ENCODE results near the gene BRD7. TPM values are rescaled to one million over a fixed set of nuclear protein-coding genes. Genes with fewer than 3 reads are reported as not detected.

BRD7 gene
- total RNA-seq, 1 experiment from 2014 or later: 122 TPM

DNA sequence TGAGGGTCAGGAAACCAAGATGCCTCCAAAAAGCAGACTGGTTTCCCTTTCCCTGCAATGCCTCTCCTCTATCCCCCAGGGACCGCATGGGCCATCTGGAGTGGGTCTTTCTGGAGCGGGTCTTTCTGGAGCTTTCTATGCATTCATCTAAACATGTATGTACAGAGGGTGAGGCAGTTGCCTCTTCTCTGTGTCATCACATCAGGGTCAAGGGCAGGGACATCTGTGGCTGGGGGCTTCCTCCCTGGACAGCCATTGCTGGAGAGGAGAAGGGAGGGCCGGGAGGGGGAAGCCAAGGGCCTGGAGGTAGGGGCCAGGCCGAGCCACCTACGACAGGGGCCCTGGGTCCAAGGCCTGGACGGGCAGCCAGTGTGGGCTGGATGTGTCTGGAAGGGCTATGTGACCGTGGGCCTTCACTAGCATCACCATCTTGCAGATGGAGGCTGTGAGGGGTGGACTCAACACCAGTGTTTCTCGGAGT, 101.6 kb downstream of the BRD7 start (continued):
- TF ChIP-seq, protein P1, sequence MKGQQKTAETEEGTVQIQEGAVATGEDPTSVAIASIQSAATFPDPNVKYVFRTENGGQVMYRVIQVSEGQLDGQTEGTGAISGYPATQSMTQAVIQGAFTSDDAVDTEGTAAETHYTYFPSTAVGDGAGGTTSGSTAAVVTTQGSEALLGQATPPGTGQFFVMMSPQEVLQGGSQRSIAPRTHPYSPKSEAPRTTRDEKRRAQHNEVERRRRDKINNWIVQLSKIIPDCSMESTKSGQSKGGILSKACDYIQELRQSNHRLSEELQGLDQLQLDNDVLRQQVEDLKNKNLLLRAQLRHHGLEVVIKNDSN (CRISPR knock-in tag; IDR thresholded peaks at IDR 0.05): no peak
- TF ChIP-seq CBFB (CRISPR knock-in tag; IDR thresholded peaks at IDR 0.05; ENCODE audit: low read depth): no peak
- TF ChIP-seq, protein P2, sequence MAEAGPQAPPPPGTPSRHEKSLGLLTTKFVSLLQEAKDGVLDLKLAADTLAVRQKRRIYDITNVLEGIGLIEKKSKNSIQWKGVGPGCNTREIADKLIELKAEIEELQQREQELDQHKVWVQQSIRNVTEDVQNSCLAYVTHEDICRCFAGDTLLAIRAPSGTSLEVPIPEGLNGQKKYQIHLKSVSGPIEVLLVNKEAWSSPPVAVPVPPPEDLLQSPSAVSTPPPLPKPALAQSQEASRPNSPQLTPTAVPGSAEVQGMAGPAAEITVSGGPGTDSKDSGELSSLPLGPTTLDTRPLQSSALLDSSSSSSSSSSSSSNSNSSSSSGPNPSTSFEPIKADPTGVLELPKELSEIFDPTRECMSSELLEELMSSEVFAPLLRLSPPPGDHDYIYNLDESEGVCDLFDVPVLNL (CRISPR knock-in tag; IDR thresholded peaks at IDR 0.05; ENCODE audit: borderline replicate concordance, low read depth): no peak

DNA sequence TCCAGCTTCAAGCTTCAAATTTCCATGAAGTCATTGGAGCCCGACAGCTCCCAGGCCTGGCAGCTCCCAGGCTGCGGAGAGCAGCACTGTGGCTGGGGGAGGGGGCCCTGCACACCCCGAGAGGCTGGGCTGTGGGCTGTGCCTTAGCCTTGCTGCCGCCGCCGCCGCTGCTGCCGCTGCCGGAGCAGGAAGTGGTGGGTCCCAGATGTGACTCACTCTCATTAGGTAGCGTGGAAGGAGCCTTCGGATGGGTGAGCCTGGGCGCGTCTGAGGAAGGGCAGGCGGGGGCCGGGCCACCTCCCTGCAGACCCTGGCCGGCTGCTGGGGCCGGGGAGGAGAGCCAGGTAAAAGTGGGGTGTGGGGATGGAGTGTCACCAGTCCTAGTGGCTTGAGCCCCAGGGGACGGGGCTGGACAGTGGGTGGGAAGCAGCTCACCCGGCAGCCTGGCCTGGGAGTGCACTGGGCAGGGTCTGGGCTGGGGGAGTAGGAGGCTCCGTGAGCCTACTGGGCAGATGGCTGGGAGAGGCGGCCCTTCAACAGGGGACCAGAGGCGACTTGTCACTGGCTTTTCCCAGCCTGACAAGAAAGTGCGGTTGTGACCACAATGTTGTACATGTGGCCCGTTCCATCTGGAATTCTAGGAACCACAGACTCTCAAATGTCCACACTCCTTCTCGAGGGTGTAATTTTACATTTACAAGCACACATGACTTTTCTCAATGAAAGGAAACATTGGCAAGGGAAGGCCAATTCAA, 102.3 kb downstream of the BRD7 start, which contains the start of gene ADCY7:
ADCY7 (plus strand) TSS at position 215 of the 755 bp plus-strand sequence. CDS start 21,629 bp downstream, outside the sequence.
- Mint-ChIP-seq H3K4me3 (no peak within 1 kb of the TSS), H3K27me3 (ENCODE audit: low read depth) (no peaks in the 10 kb centered on the region; the same call in 1 of the 2 replicates), H3K27ac (no peak within 1 kb of the TSS), H3K4me1 (peaks cover 12% of the 10 kb centered on the region), H3K36me3 (no peaks in the 10 kb centered on the region), H3K9me3 (no peaks in the 10 kb centered on the region)
- TF ChIP-seq, protein P3, sequence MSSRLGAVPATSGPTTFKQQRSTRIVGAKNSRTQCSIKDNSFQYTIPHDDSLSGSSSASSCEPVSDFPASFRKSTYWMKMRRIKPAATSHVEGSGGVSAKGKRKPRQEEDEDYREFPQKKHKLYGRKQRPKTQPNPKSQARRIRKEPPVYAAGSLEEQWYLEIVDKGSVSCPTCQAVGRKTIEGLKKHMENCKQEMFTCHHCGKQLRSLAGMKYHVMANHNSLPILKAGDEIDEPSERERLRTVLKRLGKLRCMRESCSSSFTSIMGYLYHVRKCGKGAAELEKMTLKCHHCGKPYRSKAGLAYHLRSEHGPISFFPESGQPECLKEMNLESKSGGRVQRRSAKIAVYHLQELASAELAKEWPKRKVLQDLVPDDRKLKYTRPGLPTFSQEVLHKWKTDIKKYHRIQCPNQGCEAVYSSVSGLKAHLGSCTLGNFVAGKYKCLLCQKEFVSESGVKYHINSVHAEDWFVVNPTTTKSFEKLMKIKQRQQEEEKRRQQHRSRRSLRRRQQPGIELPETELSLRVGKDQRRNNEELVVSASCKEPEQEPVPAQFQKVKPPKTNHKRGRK (CRISPR knock-in tag; IDR thresholded peaks at IDR 0.05; ENCODE audit: borderline replicate concordance): no peak
- 0 out of 2 replicates have a peak, but pooled peaks have one; percentile 26 for TF ChIP-seq FOXP1 (CRISPR knock-in tag; IDR thresholded peaks at IDR 0.05; ENCODE audit: borderline replicate concordance)
- TF ChIP-seq, protein P4, sequence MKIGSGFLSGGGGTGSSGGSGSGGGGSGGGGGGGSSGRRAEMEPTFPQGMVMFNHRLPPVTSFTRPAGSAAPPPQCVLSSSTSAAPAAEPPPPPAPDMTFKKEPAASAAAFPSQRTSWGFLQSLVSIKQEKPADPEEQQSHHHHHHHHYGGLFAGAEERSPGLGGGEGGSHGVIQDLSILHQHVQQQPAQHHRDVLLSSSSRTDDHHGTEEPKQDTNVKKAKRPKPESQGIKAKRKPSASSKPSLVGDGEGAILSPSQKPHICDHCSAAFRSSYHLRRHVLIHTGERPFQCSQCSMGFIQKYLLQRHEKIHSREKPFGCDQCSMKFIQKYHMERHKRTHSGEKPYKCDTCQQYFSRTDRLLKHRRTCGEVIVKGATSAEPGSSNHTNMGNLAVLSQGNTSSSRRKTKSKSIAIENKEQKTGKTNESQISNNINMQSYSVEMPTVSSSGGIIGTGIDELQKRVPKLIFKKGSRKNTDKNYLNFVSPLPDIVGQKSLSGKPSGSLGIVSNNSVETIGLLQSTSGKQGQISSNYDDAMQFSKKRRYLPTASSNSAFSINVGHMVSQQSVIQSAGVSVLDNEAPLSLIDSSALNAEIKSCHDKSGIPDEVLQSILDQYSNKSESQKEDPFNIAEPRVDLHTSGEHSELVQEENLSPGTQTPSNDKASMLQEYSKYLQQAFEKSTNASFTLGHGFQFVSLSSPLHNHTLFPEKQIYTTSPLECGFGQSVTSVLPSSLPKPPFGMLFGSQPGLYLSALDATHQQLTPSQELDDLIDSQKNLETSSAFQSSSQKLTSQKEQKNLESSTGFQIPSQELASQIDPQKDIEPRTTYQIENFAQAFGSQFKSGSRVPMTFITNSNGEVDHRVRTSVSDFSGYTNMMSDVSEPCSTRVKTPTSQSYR (CRISPR knock-in tag; IDR thresholded peaks at IDR 0.05): no peak
- ChIA-PET CTCF (interaction anchor here (0.6 to 1.1 kb wide), 2 partner anchors 56 to 241 kb away, joined by 3 read pairs; partner anchors contain the start of gene CNEP1R1), POLR2A (interaction anchor here (0.6 kb wide), 1 partner anchor 385 kb away, joined by 4 read pairs; no protein-coding TSS in a partner anchor)
- DNase-seq (ENCODE audit: low spot score) (peak; percentile 45), ATAC-seq (peak; percentile 81)

Small RNA genes lying within 50 kb of the gene (microRNA-seq; reads per million reads assigned to microRNA genes)
- gene MIR6771 (ENCODE audit: borderline number of aligned reads): not detected

Other genes starting within 250 kb of the BRD7 start
- gene TENT4B, start 215.7 kb downstream of the BRD7 start, total RNA-seq (2021): 12.7 to 14.3 TPM (median 13.6 TPM) in 3 replicates
- 5.9 to 8.0 TPM (median 6.6 TPM) in 3 replicates for gene ADCY7, start 102.4 kb downstream of the BRD7 start, total RNA-seq (2021)
- gene NKD1, start 179.4 kb upstream of the BRD7 start, total RNA-seq (2021): 6.0 to 9.3 TPM (median 9.1 TPM) in 3 replicates